ENCODE data around the gene ELOVL7.
"Not testable (repeated sequence)": the region's sequence is repeated elsewhere in the genome, so short reads cannot be mapped to it uniquely, and the experiment has no call there.

The ELOVL7 gene

GRCh38 chr5:60809891-60810425 is 34.1 kb downstream of the ELOVL7 start:
- no peak overlapping the region for H3K4me3 ChIP-seq (ENCODE audit: low read depth, low read length)
- no peak for TF ChIP-seq CTCF (IDR thresholded peaks at IDR 0.05; ENCODE audit: low read depth, low read length)

- TF ChIP-seq CTCF (IDR thresholded peaks at IDR 0.05; ENCODE audit: low read depth, low read length), result no peak
- no peak overlapping the region for H3K4me3 ChIP-seq (ENCODE audit: low read depth, low read length)
Observed at GRCh38 chr5:60806591-60807243, 37.4 kb downstream of the ELOVL7 start.

- no peak for TF ChIP-seq CTCF (IDR thresholded peaks at IDR 0.05; ENCODE audit: low read depth, low read length)
- H3K4me3 ChIP-seq (ENCODE audit: low read depth, low read length), result no peak overlapping the region
Observed at GRCh38 chr5:60805463-60805862, 38.6 kb downstream of the ELOVL7 start.

GRCh38 chr5:60803712-60804111 is 40.4 kb downstream of the ELOVL7 start:
- no peak overlapping the region for H3K4me3 ChIP-seq (ENCODE audit: low read depth, low read length)
- TF ChIP-seq CTCF (IDR thresholded peaks at IDR 0.05; ENCODE audit: low read depth, low read length), result no peak

GRCh38 chr5:60802986-60803385 is 41.1 kb downstream of the ELOVL7 start:
- no peak overlapping the region for H3K4me3 ChIP-seq (ENCODE audit: low read depth, low read length)
- no peak for TF ChIP-seq CTCF (IDR thresholded peaks at IDR 0.05; ENCODE audit: low read depth, low read length)

- no peak overlapping the region for H3K4me3 ChIP-seq (ENCODE audit: low read depth, low read length)
- TF ChIP-seq CTCF (IDR thresholded peaks at IDR 0.05; ENCODE audit: low read depth, low read length), result no peak
Observed at GRCh38 chr5:60802226-60802625, 41.8 kb downstream of the ELOVL7 start.

GRCh38 chr5:60797482-60798153 is 46.5 kb downstream of the ELOVL7 start:
- H3K4me3 ChIP-seq (ENCODE audit: low read depth, low read length), result no peak overlapping the region
- no peak for TF ChIP-seq CTCF (IDR thresholded peaks at IDR 0.05; ENCODE audit: low read depth, low read length)

- not testable (repeated sequence) for H3K4me3 ChIP-seq (ENCODE audit: low read depth, low read length)
Observed at GRCh38 chr5:60795424-60795950, 48.6 kb downstream of the ELOVL7 start.

Data from WI38 (cell line).